Measurements from ENCODE around the gene ATOSB.

The ATOSB gene

GRCh38 chr9:35079041-35079425 lies 36.6 kb downstream of the ATOSB start:
- Mint-ChIP-seq H3K36me3 (ENCODE audit: low read depth) (peaks cover 23% of the 10 kb centered on the region), H3K4me3 (peak overlapping the region; percentile 98), H3K27ac (peak overlapping the region; percentile 70), H3K27me3 (ENCODE audit: low read depth) (no peaks in the 10 kb centered on the region), H3K9me3 (no peaks in the 10 kb centered on the region), H3K4me1 (ENCODE audit: low read depth) (peaks cover 27% of the 10 kb centered on the region)

DNA sequence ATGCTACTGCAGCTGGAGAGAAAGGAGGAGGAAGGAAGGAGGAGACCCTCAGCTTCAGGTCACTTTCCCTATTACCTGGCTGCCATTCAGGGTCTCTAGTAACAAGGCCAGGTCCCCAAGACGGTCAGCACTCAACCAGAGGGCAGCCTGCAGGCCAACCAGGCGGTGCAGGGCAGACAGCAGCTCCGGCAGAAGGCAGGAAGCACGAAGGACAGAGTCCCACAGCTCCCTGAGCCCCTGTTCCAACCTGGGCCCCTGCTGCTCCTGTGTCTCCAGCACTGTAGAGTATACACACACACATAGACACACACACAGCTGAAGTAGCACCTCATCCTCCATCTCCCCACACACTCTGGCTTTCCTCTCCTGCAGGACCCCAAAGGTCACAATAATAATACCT lies 37.6 kb downstream of the ATOSB start:
- peak overlapping the region; percentile 98 for H3K4me3 Mint-ChIP-seq
- peak overlapping the region; percentile 62 for H3K27ac Mint-ChIP-seq
- no peaks in the 10 kb centered on the region for H3K9me3 Mint-ChIP-seq
- H3K4me1 Mint-ChIP-seq (ENCODE audit: low read depth) = peaks cover 28% of the 10 kb centered on the region
- H3K36me3 Mint-ChIP-seq (ENCODE audit: low read depth) = peaks cover 29% of the 10 kb centered on the region
- no peaks in the 10 kb centered on the region for H3K27me3 Mint-ChIP-seq (ENCODE audit: low read depth)

DNA sequence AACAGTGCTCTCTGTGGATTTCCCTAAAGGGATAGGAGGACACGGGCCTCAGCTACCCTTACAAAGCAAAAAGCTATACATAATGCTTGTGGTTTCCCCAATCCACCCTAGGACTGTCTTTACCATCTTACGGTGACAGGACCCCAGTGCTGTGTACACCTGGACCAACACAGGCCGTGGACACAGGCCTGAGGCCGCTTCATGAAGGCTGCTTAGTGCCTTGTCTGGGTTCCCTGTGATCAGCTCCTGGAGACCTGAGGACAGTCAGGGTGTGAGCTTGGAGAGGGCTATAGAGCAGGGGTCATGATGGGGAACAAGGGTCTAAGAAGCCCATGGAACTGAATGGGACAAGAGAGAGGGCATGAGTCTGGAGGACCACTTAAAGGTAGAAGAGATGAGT lies 38.8 kb downstream of the ATOSB start:
- Mint-ChIP-seq H3K4me1 (ENCODE audit: low read depth) (peaks cover 31% of the 10 kb centered on the region), H3K4me3 (no peak overlapping the region), H3K9me3 (no peaks in the 10 kb centered on the region), H3K27ac (no peak overlapping the region), H3K27me3 (ENCODE audit: low read depth) (no peaks in the 10 kb centered on the region), H3K36me3 (ENCODE audit: low read depth) (peaks cover 29% of the 10 kb centered on the region)

DNA sequence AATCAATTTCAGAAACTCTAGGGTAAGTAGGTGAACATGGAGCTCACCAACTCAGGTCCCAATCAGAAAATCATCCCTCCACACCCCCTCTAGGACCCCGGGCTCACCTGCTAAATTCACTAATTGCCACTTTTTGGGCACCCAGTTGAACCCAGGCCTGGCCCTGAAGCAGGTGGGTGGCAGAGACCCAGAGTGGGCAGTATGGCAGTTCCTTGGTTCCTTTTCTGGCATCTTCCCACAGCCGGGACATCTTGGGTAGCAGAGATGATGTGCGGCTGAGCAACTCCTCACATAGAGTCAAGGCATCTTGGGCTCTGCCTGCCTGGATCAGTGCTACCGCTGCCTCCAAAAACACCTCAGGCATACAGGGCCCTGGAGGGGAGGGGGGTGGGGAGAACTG lies 40.3 kb downstream of the ATOSB start:
- Mint-ChIP-seq H3K4me1 (ENCODE audit: low read depth) (peaks cover 38% of the 10 kb centered on the region), H3K36me3 (ENCODE audit: low read depth) (peaks cover 42% of the 10 kb centered on the region), H3K27me3 (ENCODE audit: low read depth) (no peaks in the 10 kb centered on the region), H3K27ac (no peak overlapping the region), H3K4me3 (no peak overlapping the region), H3K9me3 (no peaks in the 10 kb centered on the region)

DNA sequence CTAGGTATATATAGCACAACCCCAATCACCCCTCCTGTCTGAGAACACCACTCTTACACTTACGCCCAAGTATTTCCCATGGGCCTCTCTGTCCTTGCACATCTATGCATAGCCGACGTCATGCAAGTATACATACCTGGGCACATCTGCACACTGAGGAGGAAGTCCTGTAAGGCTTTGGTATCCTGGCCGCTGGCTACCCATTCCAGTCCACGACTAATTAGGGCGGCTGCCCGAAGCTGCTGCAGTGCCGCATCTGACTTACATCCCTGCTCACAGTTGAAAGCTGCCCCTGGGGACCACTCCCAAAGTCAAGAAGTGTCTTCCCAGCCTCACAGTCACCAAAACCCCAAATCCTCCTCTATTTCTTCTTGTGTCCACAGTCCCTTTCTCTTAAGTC lies 40.9 kb downstream of the ATOSB start:
- no peaks in the 10 kb centered on the region for H3K27me3 Mint-ChIP-seq (ENCODE audit: low read depth)
- H3K27ac Mint-ChIP-seq = peak overlapping the region; percentile 2
- H3K4me3 Mint-ChIP-seq = no peak overlapping the region
- peaks cover 42% of the 10 kb centered on the region for H3K4me1 Mint-ChIP-seq (ENCODE audit: low read depth)
- H3K36me3 Mint-ChIP-seq (ENCODE audit: low read depth) = peaks cover 45% of the 10 kb centered on the region
- no peaks in the 10 kb centered on the region for H3K9me3 Mint-ChIP-seq

DNA sequence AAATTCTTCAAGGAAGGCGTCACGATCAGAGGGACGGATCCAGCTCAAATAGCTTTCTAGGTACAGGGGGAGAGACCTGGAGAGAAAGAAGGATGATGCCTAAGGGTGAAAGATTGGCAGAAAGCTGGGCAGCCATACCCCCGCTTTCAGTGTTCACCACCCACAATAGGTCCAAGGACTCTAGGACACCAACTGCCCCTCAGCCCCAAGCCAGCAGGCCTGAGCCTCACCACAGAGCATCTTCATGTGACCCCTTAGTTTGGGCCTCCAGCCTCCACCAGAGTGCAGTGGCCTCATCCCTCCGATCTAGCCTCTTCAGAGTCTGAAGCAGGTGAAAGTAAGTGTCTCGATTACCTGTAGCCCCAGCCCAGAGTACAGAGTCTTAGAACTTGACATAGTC lies 41.5 kb downstream of the ATOSB start:
- peaks cover 45% of the 10 kb centered on the region for H3K36me3 Mint-ChIP-seq (ENCODE audit: low read depth)
- H3K27me3 Mint-ChIP-seq (ENCODE audit: low read depth) = no peaks in the 10 kb centered on the region
- H3K4me3 Mint-ChIP-seq = no peak overlapping the region
- no peak overlapping the region for H3K27ac Mint-ChIP-seq
- peaks cover 43% of the 10 kb centered on the region for H3K4me1 Mint-ChIP-seq (ENCODE audit: low read depth)
- no peaks in the 10 kb centered on the region for H3K9me3 Mint-ChIP-seq

DNA sequence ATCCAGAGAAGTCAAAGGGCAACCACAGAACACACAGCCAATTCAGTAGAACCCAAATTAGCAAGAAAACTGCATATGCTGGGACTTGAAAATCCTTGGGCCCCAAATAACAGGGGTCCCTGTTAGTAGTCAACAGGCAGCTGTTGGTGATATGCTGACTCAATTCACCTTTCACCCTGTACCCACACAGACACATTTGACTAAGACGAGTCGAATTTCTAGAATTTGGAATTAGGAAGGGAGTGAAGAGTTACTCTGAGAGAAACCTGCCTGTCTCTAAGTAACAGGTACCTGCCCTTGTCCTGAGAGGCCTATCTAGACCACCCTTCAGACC lies 42.4 kb downstream of the ATOSB start:
- peak overlapping the region; percentile 92 for H3K27ac Mint-ChIP-seq
- H3K4me3 Mint-ChIP-seq = peak overlapping the region; percentile 76
- no peaks in the 10 kb centered on the region for H3K27me3 Mint-ChIP-seq (ENCODE audit: low read depth)
- peaks cover 45% of the 10 kb centered on the region for H3K4me1 Mint-ChIP-seq (ENCODE audit: low read depth)
- H3K9me3 Mint-ChIP-seq = no peaks in the 10 kb centered on the region
- H3K36me3 Mint-ChIP-seq (ENCODE audit: low read depth) = peaks cover 49% of the 10 kb centered on the region

DNA sequence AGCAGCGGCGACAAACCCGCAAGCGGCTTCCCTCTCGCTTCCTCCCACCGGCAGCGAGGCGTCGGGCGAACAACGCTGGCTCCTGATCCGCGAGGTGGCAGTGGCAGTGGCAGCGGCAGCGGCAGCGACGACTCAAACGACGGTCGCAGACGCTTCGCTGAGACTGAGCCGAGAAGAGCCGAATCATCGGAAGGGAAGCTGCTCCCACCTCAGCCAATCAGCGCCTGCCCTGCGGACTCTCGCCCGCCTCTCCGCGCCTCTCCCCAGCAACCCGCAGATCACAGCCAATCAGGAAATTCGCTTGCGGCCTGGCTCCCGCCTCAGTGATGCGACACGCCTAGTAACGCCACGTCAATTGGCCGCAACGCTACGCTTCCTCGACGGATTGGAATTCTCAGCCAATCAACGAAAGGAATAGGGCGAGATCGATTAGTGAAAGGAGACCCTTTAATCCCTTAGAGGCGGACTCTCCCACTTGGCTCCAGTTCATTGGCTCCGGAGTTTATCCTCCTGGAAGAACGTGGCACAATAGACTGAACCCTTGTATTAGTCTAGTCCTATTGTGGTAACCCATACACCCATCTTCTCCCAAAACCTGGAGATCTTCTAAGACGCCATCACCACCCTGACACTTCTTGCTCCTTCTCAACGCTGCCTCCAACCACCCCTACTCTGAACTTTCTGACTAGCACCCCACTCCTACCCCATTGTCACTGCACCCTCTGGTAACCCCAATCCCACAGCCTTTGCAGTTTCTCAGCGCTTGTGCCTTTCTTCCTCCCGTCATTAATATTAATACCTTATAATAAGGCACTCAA lies 43.0 kb downstream of the ATOSB start, which contains the start of gene VCP:
TSS of gene VCP (minus strand) at position 165 of the 818 bp plus-strand sequence. CDS start 272 bp downstream, outside the sequence.
- peaks cover 45% of the 10 kb centered on the region for H3K4me1 Mint-ChIP-seq (ENCODE audit: low read depth)
- H3K9me3 Mint-ChIP-seq = no peaks in the 10 kb centered on the region
- peak within 1 kb of the TSS; percentile 92 for H3K27ac Mint-ChIP-seq
- peaks cover 53% of the 10 kb centered on the region for H3K36me3 Mint-ChIP-seq (ENCODE audit: low read depth)
- H3K27me3 Mint-ChIP-seq (ENCODE audit: low read depth) = no peaks in the 10 kb centered on the region
- peak within 1 kb of the TSS; percentile 91 for H3K4me3 Mint-ChIP-seq

DNA sequence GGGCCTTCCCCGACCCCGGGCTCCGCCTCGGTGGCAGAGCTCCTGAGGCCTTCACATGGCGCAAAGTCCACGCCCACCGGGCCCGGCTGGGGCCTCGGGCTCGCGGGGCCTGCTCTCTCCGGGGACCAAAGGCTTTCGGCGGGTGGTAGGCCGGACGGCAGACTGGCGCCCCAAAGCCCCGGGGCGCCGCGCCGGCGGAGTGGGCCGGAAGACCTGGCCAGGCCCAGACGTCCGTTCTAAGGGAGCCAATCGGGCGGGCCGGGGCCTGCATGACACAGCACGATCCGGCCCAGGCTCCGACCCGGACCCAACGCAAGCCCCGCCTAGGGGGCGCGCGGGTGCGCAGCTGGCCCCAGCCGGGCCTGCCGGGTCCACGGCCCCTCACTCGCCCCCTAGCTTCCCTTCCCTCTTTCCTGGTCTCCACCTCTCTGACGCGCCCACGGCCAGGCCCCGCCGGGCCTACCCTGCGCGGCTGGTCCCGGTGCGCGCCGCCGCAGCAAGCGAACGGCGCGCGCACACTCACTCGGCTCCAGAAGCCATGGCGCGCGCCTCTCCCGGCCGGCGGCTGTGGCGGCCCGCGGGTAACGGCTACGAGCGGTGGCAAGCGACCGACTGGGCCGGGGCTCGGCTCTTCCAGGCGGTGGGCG lies 43.7 kb downstream of the ATOSB start:
- Mint-ChIP-seq H3K9me3 (no peaks in the 10 kb centered on the region), H3K36me3 (ENCODE audit: low read depth) (peaks cover 54% of the 10 kb centered on the region), H3K27me3 (ENCODE audit: low read depth) (no peaks in the 10 kb centered on the region), H3K4me1 (ENCODE audit: low read depth) (peaks cover 45% of the 10 kb centered on the region), H3K4me3 (peak overlapping the region; percentile 91), H3K27ac (peak overlapping the region; percentile 92)

GRCh38 chr9:35070823-35071813 lies 44.5 kb downstream of the ATOSB start:
- peaks cover 59% of the 10 kb centered on the region for H3K36me3 Mint-ChIP-seq (ENCODE audit: low read depth)
- H3K27me3 Mint-ChIP-seq (ENCODE audit: low read depth) = no peaks in the 10 kb centered on the region

DNA sequence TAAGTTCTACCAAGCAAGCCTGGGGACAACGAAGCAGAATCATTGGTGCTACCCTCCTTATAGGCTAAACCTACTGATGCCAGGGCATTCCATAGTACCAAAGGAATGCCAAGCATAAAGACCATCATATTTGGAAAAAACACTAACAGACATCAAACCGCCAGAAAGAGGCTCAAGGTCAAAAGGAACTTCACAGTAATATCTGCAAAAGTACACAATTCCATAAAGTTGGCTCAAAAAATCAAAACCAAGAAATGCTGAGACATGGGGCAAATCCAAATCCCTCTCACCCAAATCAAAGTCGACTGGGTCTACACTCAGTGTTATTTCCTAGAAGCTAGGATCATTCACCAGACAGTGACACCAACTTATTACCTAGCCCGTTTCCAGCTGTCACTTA lies 46.6 kb downstream of the ATOSB start:
- peaks cover 44% of the 10 kb centered on the region for H3K4me1 Mint-ChIP-seq (ENCODE audit: low read depth)
- peaks cover 54% of the 10 kb centered on the region for H3K36me3 Mint-ChIP-seq (ENCODE audit: low read depth)
- H3K4me3 Mint-ChIP-seq = peak overlapping the region; percentile 10
- H3K27me3 Mint-ChIP-seq (ENCODE audit: low read depth) = no peaks in the 10 kb centered on the region
- H3K9me3 Mint-ChIP-seq = no peaks in the 10 kb centered on the region
- H3K27ac Mint-ChIP-seq = no peak overlapping the region

More at GRCh38 chr9:35070823-35071813, 44.5 kb downstream of the ATOSB start:
- Mint-ChIP-seq H3K4me1 (ENCODE audit: low read depth) (peaks cover 49% of the 10 kb centered on the region), H3K4me3 (peak overlapping the region; percentile 91), H3K27ac (peak overlapping the region; percentile 85), H3K9me3 (no peaks in the 10 kb centered on the region)

- no peak overlapping the region for H3K27ac Mint-ChIP-seq
- H3K27me3 Mint-ChIP-seq (ENCODE audit: low read depth) = no peaks in the 10 kb centered on the region
- peaks cover 65% of the 10 kb centered on the region for H3K36me3 Mint-ChIP-seq (ENCODE audit: low read depth)
- H3K4me1 Mint-ChIP-seq (ENCODE audit: low read depth) = peaks cover 39% of the 10 kb centered on the region
- H3K4me3 Mint-ChIP-seq = no peak overlapping the region
- H3K9me3 Mint-ChIP-seq = no peaks in the 10 kb centered on the region
These were observed 48.6 kb downstream of the ATOSB start for GRCh38 chr9:35067056-35067455.

DNA sequence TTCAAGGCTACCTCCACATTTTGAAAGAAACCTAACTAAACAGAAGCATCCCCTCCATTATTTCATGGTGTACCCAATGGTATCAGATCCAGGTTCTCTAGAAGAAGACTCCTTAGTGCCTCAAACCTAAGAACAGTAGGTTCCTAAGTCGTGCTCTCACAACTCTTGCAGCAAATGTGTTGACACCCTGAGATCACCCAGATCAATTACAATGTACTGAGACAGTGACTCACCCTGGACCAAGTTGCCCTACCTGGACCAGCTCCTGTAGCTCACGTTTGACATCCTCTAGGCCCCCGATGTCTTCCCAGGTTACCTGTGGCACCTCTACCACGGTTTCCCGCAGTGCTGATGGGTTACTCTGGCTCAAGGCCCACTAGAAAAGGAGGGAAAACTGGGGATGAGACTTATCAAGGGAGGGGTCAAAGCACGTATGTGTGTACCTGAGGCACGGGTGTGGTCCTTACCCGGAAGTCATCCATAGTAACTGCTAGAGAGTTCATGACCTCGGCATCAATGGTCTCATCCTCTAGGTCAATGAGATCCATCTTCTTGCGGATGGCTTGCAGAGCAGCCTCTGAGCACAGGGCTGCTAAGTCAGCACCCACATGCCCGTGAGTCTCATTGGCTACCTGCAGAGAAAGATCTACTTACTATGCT lies 55.0 kb downstream of the ATOSB start:
- Mint-ChIP-seq H3K27me3 (ENCODE audit: low read depth) (no peaks in the 10 kb centered on the region), H3K27ac (no peak overlapping the region), H3K4me1 (ENCODE audit: low read depth) (no peaks in the 10 kb centered on the region), H3K4me3 (no peak overlapping the region), H3K9me3 (no peaks in the 10 kb centered on the region), H3K36me3 (ENCODE audit: low read depth) (peaks cover 78% of the 10 kb centered on the region)

- H3K4me3 Mint-ChIP-seq = no peak overlapping the region
- H3K36me3 Mint-ChIP-seq (ENCODE audit: low read depth) = peaks cover 75% of the 10 kb centered on the region
- no peaks in the 10 kb centered on the region for H3K9me3 Mint-ChIP-seq
- H3K27me3 Mint-ChIP-seq (ENCODE audit: low read depth) = no peaks in the 10 kb centered on the region
- peaks cover 2% of the 10 kb centered on the region for H3K4me1 Mint-ChIP-seq (ENCODE audit: low read depth)
- no peak overlapping the region for H3K27ac Mint-ChIP-seq
These were observed 56.2 kb downstream of the ATOSB start for GRCh38 chr9:35059438-35059837.

All from T-helper 1 cell treated with Interleukin-12 subunit alpha and Interleukin-12 subunit beta and Interleukin-4 antibody, amounts not matched to agents 30 μg/mL and 1 μg/mL, for 36 hours (primary cell).